HL-60 (cell line): ENCODE measurements around the gene SDC1.

ENCODE experiments used
- DNase-seq, 2 experiments: peaks; one replicate each; pipeline ENCODE4 v3.0.0-alpha.2; 2010 to 2020; ENCODE audit warnings: low read depth in 1 of 2, low spot score in 1 of 2
- H3K27ac ChIP-seq: fragments of 250-450 bp; sonication (Bioruptor Pico); replicated peaks from 2 replicates; pipeline ENCODE4 v1.5.1; 2020; ENCODE audit warnings: mild to moderate bottlenecking, moderate library complexity
- H3K27me3 ChIP-seq: fragments of 250-450 bp; sonication (Bioruptor Pico); 2 replicates; pipeline ENCODE4 v1.5.1; 2021; ENCODE audit warnings: mild to moderate bottlenecking, moderate library complexity; ENCODE audit not compliant: insufficient read depth, poor library complexity, severe bottlenecking
- H3K4me3 ChIP-seq: replicated peaks from 2 replicates; pipeline ENCODE4 v1.5.1; 2011; ENCODE audit warnings: mild to moderate bottlenecking, control low read depth, low read length; ENCODE audit not compliant: insufficient read depth
- GABPA ChIP-seq: IDR thresholded peaks from 2 replicates; pipeline ENCODE4 v1.6.1; 2012; ENCODE audit warnings: low read depth
- POLR2AphosphoS5 ChIP-seq: IDR thresholded peaks from 2 replicates; pipeline ENCODE4 v1.6.1; 2012; ENCODE audit warnings: low read depth
- SPI1 ChIP-seq: IDR thresholded peaks from 2 replicates; pipeline ENCODE4 v1.6.1; 2012; ENCODE audit warnings: low read depth, mild to moderate bottlenecking, borderline replicate concordance
- TF ChIP-seq, protein P1 (sequence below): IDR thresholded peaks from 2 replicates; pipeline ENCODE4 v1.6.1; 2012; ENCODE audit warnings: low read depth; ENCODE audit not compliant: insufficient replicate concordance
- TF ChIP-seq, protein P2 (sequence below): IDR thresholded peaks from one replicate; pipeline ENCODE4 v1.5.1; 2011; ENCODE audit warnings: low read length, control low read depth, inconsistent platforms; ENCODE audit not compliant: insufficient read depth

The SDC1 gene

DNA sequence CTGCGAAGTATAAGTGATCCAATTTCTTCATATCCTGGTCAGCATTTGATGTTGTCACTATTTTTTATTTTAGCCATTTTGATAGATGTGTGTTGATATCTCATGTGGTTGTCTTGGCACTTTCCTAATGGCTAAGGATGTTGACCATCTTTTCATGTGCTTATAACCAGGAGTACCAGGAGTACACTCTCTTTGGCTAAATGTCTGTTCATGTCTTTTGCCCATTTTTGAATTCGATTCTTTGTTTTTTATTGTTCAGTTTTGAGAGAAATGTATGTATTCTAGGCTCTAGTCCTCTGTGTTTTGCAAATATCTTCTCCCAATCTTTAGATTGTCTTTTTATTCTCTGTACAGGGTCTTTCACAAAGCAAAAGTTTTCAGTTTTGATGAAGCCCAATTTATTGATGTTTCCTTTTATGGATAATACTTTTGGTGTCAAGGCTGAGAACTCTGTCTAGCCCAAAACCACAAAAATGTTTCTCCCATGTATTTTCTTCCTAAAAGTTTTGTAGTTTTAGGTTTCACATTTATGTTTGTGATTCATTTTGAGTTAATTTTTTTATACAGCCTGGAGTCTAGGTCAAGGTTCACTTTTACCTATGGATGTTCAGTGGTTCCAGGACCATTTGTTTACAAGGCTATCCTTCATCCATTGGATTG lies 65.4 kb downstream of the SDC1 start:
- Histone ChIP-seq H3K27ac (no peak overlapping the region), H3K4me3 (no peak overlapping the region), H3K27me3 (no peaks in the 10 kb centered on the region)
- no peak for TF ChIP-seq SPI1
- TF ChIP-seq, protein P1, sequence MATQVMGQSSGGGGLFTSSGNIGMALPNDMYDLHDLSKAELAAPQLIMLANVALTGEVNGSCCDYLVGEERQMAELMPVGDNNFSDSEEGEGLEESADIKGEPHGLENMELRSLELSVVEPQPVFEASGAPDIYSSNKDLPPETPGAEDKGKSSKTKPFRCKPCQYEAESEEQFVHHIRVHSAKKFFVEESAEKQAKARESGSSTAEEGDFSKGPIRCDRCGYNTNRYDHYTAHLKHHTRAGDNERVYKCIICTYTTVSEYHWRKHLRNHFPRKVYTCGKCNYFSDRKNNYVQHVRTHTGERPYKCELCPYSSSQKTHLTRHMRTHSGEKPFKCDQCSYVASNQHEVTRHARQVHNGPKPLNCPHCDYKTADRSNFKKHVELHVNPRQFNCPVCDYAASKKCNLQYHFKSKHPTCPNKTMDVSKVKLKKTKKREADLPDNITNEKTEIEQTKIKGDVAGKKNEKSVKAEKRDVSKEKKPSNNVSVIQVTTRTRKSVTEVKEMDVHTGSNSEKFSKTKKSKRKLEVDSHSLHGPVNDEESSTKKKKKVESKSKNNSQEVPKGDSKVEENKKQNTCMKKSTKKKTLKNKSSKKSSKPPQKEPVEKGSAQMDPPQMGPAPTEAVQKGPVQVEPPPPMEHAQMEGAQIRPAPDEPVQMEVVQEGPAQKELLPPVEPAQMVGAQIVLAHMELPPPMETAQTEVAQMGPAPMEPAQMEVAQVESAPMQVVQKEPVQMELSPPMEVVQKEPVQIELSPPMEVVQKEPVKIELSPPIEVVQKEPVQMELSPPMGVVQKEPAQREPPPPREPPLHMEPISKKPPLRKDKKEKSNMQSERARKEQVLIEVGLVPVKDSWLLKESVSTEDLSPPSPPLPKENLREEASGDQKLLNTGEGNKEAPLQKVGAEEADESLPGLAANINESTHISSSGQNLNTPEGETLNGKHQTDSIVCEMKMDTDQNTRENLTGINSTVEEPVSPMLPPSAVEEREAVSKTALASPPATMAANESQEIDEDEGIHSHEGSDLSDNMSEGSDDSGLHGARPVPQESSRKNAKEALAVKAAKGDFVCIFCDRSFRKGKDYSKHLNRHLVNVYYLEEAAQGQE: no peak
- TF ChIP-seq GABPA: no peak
- TF ChIP-seq, protein P2, sequence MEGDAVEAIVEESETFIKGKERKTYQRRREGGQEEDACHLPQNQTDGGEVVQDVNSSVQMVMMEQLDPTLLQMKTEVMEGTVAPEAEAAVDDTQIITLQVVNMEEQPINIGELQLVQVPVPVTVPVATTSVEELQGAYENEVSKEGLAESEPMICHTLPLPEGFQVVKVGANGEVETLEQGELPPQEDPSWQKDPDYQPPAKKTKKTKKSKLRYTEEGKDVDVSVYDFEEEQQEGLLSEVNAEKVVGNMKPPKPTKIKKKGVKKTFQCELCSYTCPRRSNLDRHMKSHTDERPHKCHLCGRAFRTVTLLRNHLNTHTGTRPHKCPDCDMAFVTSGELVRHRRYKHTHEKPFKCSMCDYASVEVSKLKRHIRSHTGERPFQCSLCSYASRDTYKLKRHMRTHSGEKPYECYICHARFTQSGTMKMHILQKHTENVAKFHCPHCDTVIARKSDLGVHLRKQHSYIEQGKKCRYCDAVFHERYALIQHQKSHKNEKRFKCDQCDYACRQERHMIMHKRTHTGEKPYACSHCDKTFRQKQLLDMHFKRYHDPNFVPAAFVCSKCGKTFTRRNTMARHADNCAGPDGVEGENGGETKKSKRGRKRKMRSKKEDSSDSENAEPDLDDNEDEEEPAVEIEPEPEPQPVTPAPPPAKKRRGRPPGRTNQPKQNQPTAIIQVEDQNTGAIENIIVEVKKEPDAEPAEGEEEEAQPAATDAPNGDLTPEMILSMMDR: no peak
- TF ChIP-seq POLR2AphosphoS5: no peak
- DNase-seq: no peak

DNA sequence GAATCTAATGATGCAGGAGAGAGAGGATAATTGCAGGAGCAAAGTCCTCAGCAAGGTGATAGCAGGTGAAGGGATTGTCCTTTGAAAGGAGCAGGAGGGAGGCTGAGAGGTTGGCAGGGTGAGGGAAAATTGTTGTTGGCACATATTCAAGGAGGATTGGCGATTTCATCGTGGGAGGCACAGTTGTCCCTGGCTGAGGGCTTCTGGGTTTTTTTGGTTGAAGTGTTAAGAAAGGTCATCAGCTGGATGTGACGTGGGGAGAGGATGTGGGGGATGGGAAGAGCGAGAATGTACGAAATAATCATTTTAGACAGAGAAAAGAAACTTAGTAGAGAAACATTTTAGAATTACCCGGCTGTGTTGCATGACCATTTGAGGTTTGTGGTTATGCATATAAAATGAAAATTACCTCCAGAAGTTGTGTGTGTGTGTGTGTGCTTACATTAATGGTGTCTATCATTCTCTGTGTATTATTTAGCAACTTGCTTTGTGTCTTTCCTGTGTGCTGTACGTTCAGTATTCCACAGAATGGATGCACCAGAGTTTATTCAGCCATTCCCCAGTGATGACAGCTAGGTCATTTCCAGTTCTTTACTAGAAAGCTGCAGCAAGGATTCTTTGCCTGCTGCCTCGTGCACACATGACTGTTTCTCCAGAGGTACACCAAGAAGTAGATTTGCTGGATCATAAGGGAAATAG lies 67.6 kb downstream of the SDC1 start:
- H3K4me3 ChIP-seq: no peak overlapping the region
- DNase-seq: no peak
- no peak overlapping the region for H3K27ac ChIP-seq
- H3K27me3 ChIP-seq: no peaks in the 10 kb centered on the region
- TF ChIP-seq SPI1 (no peak), POLR2AphosphoS5 (no peak), GABPA (no peak)
- TF ChIP-seq, protein P1: no peak
- TF ChIP-seq, protein P2: no peak

DNA sequence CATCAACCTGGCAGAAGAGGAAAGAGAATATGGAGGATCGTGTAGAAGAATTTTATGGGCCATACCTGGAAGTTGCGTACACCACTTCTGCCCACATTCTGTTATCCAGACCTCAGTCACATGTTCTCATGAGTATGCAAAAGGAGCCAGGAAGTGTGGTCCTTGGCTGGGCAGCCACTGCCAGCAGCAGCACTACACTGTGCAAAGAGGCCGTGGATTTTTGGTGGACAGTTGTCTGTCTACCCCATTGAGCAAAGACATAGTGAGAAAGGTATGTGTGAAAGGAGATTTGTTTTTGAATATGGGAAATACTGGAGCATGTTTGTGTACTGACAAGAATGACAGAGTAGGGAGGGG lies 68.1 kb downstream of the SDC1 start:
- Histone ChIP-seq H3K27me3 (no peaks in the 10 kb centered on the region), H3K27ac (no peak overlapping the region), H3K4me3 (no peak overlapping the region)
- DNase-seq: no peak
- TF ChIP-seq, protein P1: no peak
